DOHH2 (cell line): ENCODE measurements around the gene STK32C.

ENCODE experiments used
- H3F3A ChIP-seq: fragments of 200-600 bp; sonication (generic), shearing (Covaris generic); 2 replicates; pipeline ENCODE4 v1.6.0; 2016; ENCODE audit warnings: antibody characterized with exemption, mild to moderate bottlenecking; ENCODE audit not compliant: control insufficient read depth, insufficient read depth
- H3K27ac ChIP-seq: fragments of 200-600 bp; sonication (generic); 2 replicates; pipeline ENCODE4 v1.5.1; 2014; ENCODE audit warnings: low read depth, mild to moderate bottlenecking, low read length, moderate library complexity
- H3K27me3 ChIP-seq: fragments of 200-600 bp; sonication (generic); 2 replicates; pipeline ENCODE4 v1.6.1; 2014; ENCODE audit warnings: mild to moderate bottlenecking, low read length, mixed read lengths; ENCODE audit not compliant: control insufficient read depth
- H3K36me3 ChIP-seq: fragments of 200-600 bp; sonication (generic); 2 replicates; pipeline ENCODE4 v1.6.1; 2014; ENCODE audit warnings: mild to moderate bottlenecking, low read length, moderate library complexity, mixed read lengths; ENCODE audit not compliant: control insufficient read depth
- H3K4me1 ChIP-seq: fragments of 200-600 bp; sonication (generic); 2 replicates; pipeline ENCODE4 v1.6.1; 2014; ENCODE audit warnings: mild to moderate bottlenecking, low read length, mixed read lengths; ENCODE audit not compliant: control insufficient read depth
- H3K4me2 ChIP-seq: fragments of 200-600 bp; sonication (generic); 2 replicates; pipeline ENCODE4 v1.6.0; 2014; ENCODE audit warnings: mild to moderate bottlenecking, low read length, moderate library complexity
- H3K4me3 ChIP-seq: fragments of 200-600 bp; sonication (generic); 2 replicates; pipeline ENCODE4 v1.5.1; 2014; ENCODE audit warnings: mild to moderate bottlenecking, low read length, mixed read lengths
- H3K79me2 ChIP-seq: fragments of 200-600 bp; sonication (generic); 2 replicates; pipeline ENCODE4 v1.6.1; 2014; ENCODE audit warnings: mild to moderate bottlenecking, low read length, mixed read lengths; ENCODE audit not compliant: control insufficient read depth
- H3K9me2 ChIP-seq: fragments of 200-600 bp; sonication (generic); replicated peaks from 2 replicates; pipeline ENCODE4 v1.6.1; 2014; ENCODE audit warnings: mild to moderate bottlenecking, low read length, mixed read lengths; ENCODE audit not compliant: control insufficient read depth
- H3K9me3 ChIP-seq: fragments of 200-600 bp; sonication (generic); 2 replicates; pipeline ENCODE4 v1.6.1; 2014; ENCODE audit warnings: antibody characterized with exemption, low read length, mixed read lengths; ENCODE audit not compliant: control insufficient read depth, insufficient read depth
- H4K20me1 ChIP-seq: fragments of 200-600 bp; sonication (generic); 2 replicates; pipeline ENCODE4 v1.6.0; 2014; ENCODE audit warnings: low read depth, mild to moderate bottlenecking, antibody characterized with exemption, low read length, moderate library complexity; ENCODE audit not compliant: control insufficient read depth, insufficient read depth
- CTCF ChIP-seq: fragments of 200-600 bp; sonication (generic); IDR thresholded peaks from one replicate; pipeline ENCODE4 v1.5.1; 2014; ENCODE audit warnings: antibody characterized with exemption, mild to moderate bottlenecking, low read depth, low read length; ENCODE audit not compliant: poor library complexity, severe bottlenecking
- EZH2phosphoT487 ChIP-seq: fragments of 200-600 bp; sonication (generic); IDR thresholded peaks from 2 replicates; pipeline ENCODE4 v1.6.1; 2017; ENCODE audit warnings: borderline replicate concordance, mild to moderate bottlenecking, antibody characterized with exemption, low read length, moderate library complexity, mixed read lengths

STK32C gene

GRCh38 chr10:132250481-132251475 lies 57.0 kb downstream of the STK32C start:
- Histone ChIP-seq H3K36me3 (no peaks in the 10 kb centered on the region), H3F3A (no peaks in the 10 kb centered on the region), H4K20me1 (no peaks in the 10 kb centered on the region), H3K9me3 (no peaks in the 10 kb centered on the region), H3K4me1 (0 out of 2 replicates have a peak, but pooled peaks cover 4% of the 10 kb centered on the region), H3K27me3 (no peaks in the 10 kb centered on the region), H3K4me2 (no peak overlapping the region), H3K27ac (no peak overlapping the region), H3K79me2 (no peaks in the 10 kb centered on the region), H3K9me2 (no peaks in the 10 kb centered on the region), H3K4me3 (no peak overlapping the region)
- TF ChIP-seq EZH2phosphoT487 (no peak), CTCF (no peak)

GRCh38 chr10:132249824-132250375 lies 57.9 kb downstream of the STK32C start:
- Histone ChIP-seq H3K36me3 (no peaks in the 10 kb centered on the region), H3K79me2 (no peaks in the 10 kb centered on the region), H3K4me2 (no peak overlapping the region), H3K27ac (no peak overlapping the region), H3K9me3 (no peaks in the 10 kb centered on the region), H4K20me1 (no peaks in the 10 kb centered on the region), H3F3A (no peaks in the 10 kb centered on the region), H3K4me1 (0 out of 2 replicates have a peak, but pooled peaks cover 4% of the 10 kb centered on the region), H3K4me3 (no peak overlapping the region), H3K9me2 (no peaks in the 10 kb centered on the region), H3K27me3 (no peaks in the 10 kb centered on the region)
- TF ChIP-seq EZH2phosphoT487 (no peak), CTCF (no peak)

GRCh38 chr10:132249226-132249724 lies 58.5 kb downstream of the STK32C start:
- Histone ChIP-seq H3K36me3 (no peaks in the 10 kb centered on the region), H3K9me3 (no peaks in the 10 kb centered on the region), H3F3A (no peaks in the 10 kb centered on the region), H3K27ac (no peak overlapping the region), H3K4me2 (no peak overlapping the region), H3K4me3 (no peak overlapping the region), H3K79me2 (no peaks in the 10 kb centered on the region), H3K9me2 (no peaks in the 10 kb centered on the region), H4K20me1 (no peaks in the 10 kb centered on the region), H3K4me1 (0 out of 2 replicates have a peak, but pooled peaks cover 4% of the 10 kb centered on the region), H3K27me3 (no peaks in the 10 kb centered on the region)
- no peak for TF ChIP-seq CTCF
- no peak for TF ChIP-seq EZH2phosphoT487
